Muscle layer of colon (tissue), 2 donors: ENCODE measurements around the gene SUMF1.

Experiments used
- H3K27ac ChIP-seq: one replicate; pipeline ENCODE4 v1.7.0; 2013; ENCODE audit warnings: low read depth, mild to moderate bottlenecking, low read length, moderate library complexity
- H3K27me3 ChIP-seq, 2 donors: one replicate each; pipeline ENCODE4 v1.7.0; 2013; ENCODE audit warnings: low read length in 2 of 2, mild to moderate bottlenecking in 2 of 2; ENCODE audit not compliant: insufficient read depth in 2 of 2, control insufficient read depth in 1 of 2
- H3K36me3 ChIP-seq: one replicate; pipeline ENCODE4 v1.7.0; 2013; ENCODE audit warnings: mild to moderate bottlenecking, low read length; ENCODE audit not compliant: insufficient read depth
- H3K4me1 ChIP-seq: one replicate; pipeline ENCODE4 v1.7.0; 2013; ENCODE audit warnings: mild to moderate bottlenecking, low read length; ENCODE audit not compliant: insufficient read depth
- H3K4me3 ChIP-seq, 2 donors: one replicate each; pipeline ENCODE4 v1.7.0; 2013; ENCODE audit warnings: low read length in 2 of 2, low read depth in 1 of 2, mild to moderate bottlenecking in 1 of 2, moderate library complexity in 1 of 2
- H3K9ac ChIP-seq: one replicate; pipeline ENCODE4 v1.7.0; 2013; ENCODE audit warnings: low read length
- H3K9me3 ChIP-seq: one replicate; pipeline ENCODE4 v1.7.0; 2013; ENCODE audit warnings: mild to moderate bottlenecking, low read length
- donor health status: abdominal sarcoma.
- donor health status: Adenocarcinoma of cecum.

Gene SUMF1

GRCh38 chr3:4449043-4449805 is 17.8 kb downstream of the SUMF1 start:
- Histone ChIP-seq H3K4me1 (no peaks in the 10 kb centered on the region), H3K36me3 (peaks cover 10% of the 10 kb centered on the region), H3K27ac (no peak overlapping the region), H3K27me3 (no peaks in the 10 kb centered on the region), H3K9me3 (no peaks in the 10 kb centered on the region), H3K9ac (no peak overlapping the region), H3K4me3 (no peak overlapping the region)

GRCh38 chr3:4448187-4448586 is 18.9 kb downstream of the SUMF1 start:
- Histone ChIP-seq H3K27me3 (no peaks in the 10 kb centered on the region), H3K36me3 (peaks cover 10% of the 10 kb centered on the region), H3K9ac (no peak overlapping the region), H3K27ac (no peak overlapping the region), H3K4me1 (no peaks in the 10 kb centered on the region), H3K4me3 (no peak overlapping the region), H3K9me3 (no peaks in the 10 kb centered on the region)

- Histone ChIP-seq H3K36me3 (peaks cover 10% of the 10 kb centered on the region), H3K4me1 (no peaks in the 10 kb centered on the region), H3K9me3 (no peaks in the 10 kb centered on the region)
Measured at GRCh38 chr3:4447295-4447999, 19.6 kb downstream of the SUMF1 start.

GRCh38 chr3:4440951-4441350 is 26.1 kb downstream of the SUMF1 start:
- Histone ChIP-seq H3K9ac (no peak overlapping the region), H3K4me1 (no peaks in the 10 kb centered on the region), H3K36me3 (no peaks in the 10 kb centered on the region), H3K9me3 (no peaks in the 10 kb centered on the region), H3K27ac (no peak overlapping the region), H3K4me3 (no peak overlapping the region), H3K27me3 (no peaks in the 10 kb centered on the region)

More at GRCh38 chr3:4447295-4447999, 19.6 kb downstream of the SUMF1 start:
- no peaks in the 10 kb centered on the region for H3K27me3 ChIP-seq
- no peak overlapping the region for H3K4me3 ChIP-seq
- H3K9ac ChIP-seq, result no peak overlapping the region
- no peak overlapping the region for H3K27ac ChIP-seq

GRCh38 chr3:4438296-4438695 is 28.8 kb downstream of the SUMF1 start:
- no peaks in the 10 kb centered on the region for H3K27me3 ChIP-seq

GRCh38 chr3:4432259-4432658 is 34.8 kb downstream of the SUMF1 start:
- H3K27me3 ChIP-seq, result no peaks in the 10 kb centered on the region
- no peak overlapping the region for H3K9ac ChIP-seq
- H3K27ac ChIP-seq, result no peak overlapping the region
- H3K4me3 ChIP-seq, result no peak overlapping the region
- peaks cover 3% of the 10 kb centered on the region for H3K4me1 ChIP-seq
- no peaks in the 10 kb centered on the region for H3K9me3 ChIP-seq
- no peaks in the 10 kb centered on the region for H3K36me3 ChIP-seq

More at GRCh38 chr3:4438296-4438695, 28.8 kb downstream of the SUMF1 start:
- Histone ChIP-seq H3K4me1 (no peaks in the 10 kb centered on the region), H3K4me3 (no peak overlapping the region), H3K27ac (no peak overlapping the region), H3K9me3 (no peaks in the 10 kb centered on the region), H3K36me3 (no peaks in the 10 kb centered on the region), H3K9ac (no peak overlapping the region)

GRCh38 chr3:4429648-4430350 is 37.3 kb downstream of the SUMF1 start:
- no peak overlapping the region for H3K27ac ChIP-seq
- H3K36me3 ChIP-seq, result no peaks in the 10 kb centered on the region
- H3K9me3 ChIP-seq, result no peaks in the 10 kb centered on the region
- peaks cover 11% of the 10 kb centered on the region for H3K4me1 ChIP-seq
- H3K9ac ChIP-seq, result no peak overlapping the region
- H3K27me3 ChIP-seq, result no peaks in the 10 kb centered on the region
- no peak overlapping the region for H3K4me3 ChIP-seq

- Histone ChIP-seq H3K4me3 (no peak overlapping the region), H3K9ac (no peak overlapping the region), H3K9me3 (no peaks in the 10 kb centered on the region), H3K36me3 (no peaks in the 10 kb centered on the region), H3K27ac (no peak overlapping the region), H3K27me3 (no peaks in the 10 kb centered on the region), H3K4me1 (peaks cover 11% of the 10 kb centered on the region)
Measured at GRCh38 chr3:4426782-4427344, 40.2 kb downstream of the SUMF1 start.

GRCh38 chr3:4426261-4426781 is 40.7 kb downstream of the SUMF1 start:
- Histone ChIP-seq H3K4me3 (no peak overlapping the region), H3K27me3 (no peaks in the 10 kb centered on the region), H3K27ac (no peak overlapping the region), H3K9ac (no peak overlapping the region), H3K36me3 (no peaks in the 10 kb centered on the region), H3K9me3 (no peaks in the 10 kb centered on the region), H3K4me1 (peaks cover 11% of the 10 kb centered on the region)

GRCh38 chr3:4425707-4426106 is 41.4 kb downstream of the SUMF1 start:
- Histone ChIP-seq H3K4me3 (no peak overlapping the region), H3K36me3 (no peaks in the 10 kb centered on the region), H3K4me1 (peaks cover 11% of the 10 kb centered on the region), H3K27ac (no peak overlapping the region), H3K9me3 (no peaks in the 10 kb centered on the region), H3K27me3 (no peaks in the 10 kb centered on the region), H3K9ac (no peak overlapping the region)

GRCh38 chr3:4425055-4425454 is 42.0 kb downstream of the SUMF1 start:
- Histone ChIP-seq H3K27ac (no peak overlapping the region), H3K4me1 (peaks cover 11% of the 10 kb centered on the region), H3K9me3 (no peaks in the 10 kb centered on the region), H3K9ac (no peak overlapping the region), H3K27me3 (no peaks in the 10 kb centered on the region), H3K36me3 (no peaks in the 10 kb centered on the region), H3K4me3 (no peak overlapping the region)
